ENCODE measurements around the gene TMEM88. TPM values are rescaled to one million over a fixed set of nuclear protein-coding genes. Genes with fewer than 3 reads are reported as not detected.

Gene TMEM88
- total RNA-seq, 1 donor from 2014 or later, result 3.4 TPM

DNA sequence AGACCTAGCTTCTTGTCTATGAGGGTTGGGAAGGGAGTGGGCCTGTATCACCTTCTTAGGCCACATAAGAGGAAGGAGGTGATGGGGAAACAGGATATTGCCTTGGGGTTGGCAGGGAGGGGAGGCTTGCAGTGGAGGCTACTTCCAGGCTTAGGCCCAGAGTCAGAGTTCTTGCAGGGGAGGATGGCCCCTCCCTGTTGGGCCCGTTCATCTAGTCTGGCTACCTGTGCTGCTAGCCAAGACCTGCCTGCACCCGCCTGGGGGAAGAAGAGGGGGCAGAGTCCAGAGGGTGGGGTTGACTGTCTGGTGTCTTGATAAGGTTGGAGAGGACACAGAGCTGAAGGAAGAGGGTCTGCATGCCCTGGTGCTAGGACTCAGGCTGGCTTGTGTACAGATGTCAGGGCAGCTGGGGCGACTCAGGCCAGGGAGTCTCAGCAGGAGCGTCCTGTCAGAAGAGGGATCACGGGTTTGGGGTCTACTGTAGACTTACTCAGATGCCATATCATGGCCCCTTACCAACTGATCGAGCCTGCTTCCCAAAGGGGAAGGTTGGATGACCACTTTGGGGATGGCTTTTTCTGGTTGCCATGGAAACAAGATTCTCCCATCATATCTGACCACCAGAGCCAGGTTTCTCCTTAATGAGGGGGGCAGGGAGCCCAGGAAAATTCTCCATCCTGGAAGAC, 15.5 kb upstream of the TMEM88 start:
- H3K27me3 Mint-ChIP-seq (ENCODE audit: unreplicated experiment), result no peaks in the 10 kb centered on the region
- no peak for DNase-seq (ENCODE audit: extremely low spot score, unreplicated experiment)
- H3K36me3 Mint-ChIP-seq (ENCODE audit: unreplicated experiment), result peaks cover 6% of the 10 kb centered on the region
- peak overlapping the region; percentile 75 for H3K4me3 Mint-ChIP-seq (ENCODE audit: unreplicated experiment)
- peaks cover 66% of the 10 kb centered on the region for H3K4me1 Mint-ChIP-seq (ENCODE audit: unreplicated experiment)
- H3K9me3 Mint-ChIP-seq (ENCODE audit: unreplicated experiment), result no peaks in the 10 kb centered on the region
- H3K27ac Mint-ChIP-seq (ENCODE audit: unreplicated experiment), result peak overlapping the region; percentile 99
- no peak for TF ChIP-seq CTCF (IDR thresholded peaks at IDR 0.05)

DNA sequence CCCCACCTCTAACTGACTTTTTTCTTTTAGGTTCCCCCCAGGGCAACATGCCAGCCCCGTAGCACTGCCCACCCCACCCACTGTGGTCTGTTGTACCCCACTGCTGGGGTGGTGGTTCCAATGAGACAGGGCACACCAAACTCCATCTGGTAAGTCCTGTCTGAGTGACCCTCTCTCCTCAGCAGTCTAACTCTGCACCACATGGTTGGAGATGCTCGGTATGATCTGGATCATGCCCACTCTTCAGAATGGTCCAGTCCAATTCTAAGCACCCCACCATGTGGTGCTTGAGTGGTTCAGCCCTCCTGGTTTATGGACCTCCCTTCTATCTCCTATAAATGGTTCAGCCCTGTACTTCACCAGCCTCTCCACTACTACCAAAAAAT, 15.0 kb upstream of the TMEM88 start:
- DNase-seq (ENCODE audit: extremely low spot score, unreplicated experiment), result no peak
- no peak for TF ChIP-seq CTCF (IDR thresholded peaks at IDR 0.05)
- Mint-ChIP-seq H3K27me3 (ENCODE audit: unreplicated experiment) (no peaks in the 10 kb centered on the region), H3K27ac (ENCODE audit: unreplicated experiment) (peak overlapping the region; percentile 99), H3K9me3 (ENCODE audit: unreplicated experiment) (no peaks in the 10 kb centered on the region), H3K36me3 (ENCODE audit: unreplicated experiment) (peaks cover 6% of the 10 kb centered on the region), H3K4me3 (ENCODE audit: unreplicated experiment) (peak overlapping the region; percentile 6), H3K4me1 (ENCODE audit: unreplicated experiment) (peaks cover 67% of the 10 kb centered on the region)

GRCh38 chr17:7840441-7840840, 14.4 kb upstream of the TMEM88 start:
- Mint-ChIP-seq H3K4me3 (ENCODE audit: unreplicated experiment) (peak overlapping the region; percentile 94), H3K36me3 (ENCODE audit: unreplicated experiment) (peaks cover 6% of the 10 kb centered on the region), H3K27ac (ENCODE audit: unreplicated experiment) (peak overlapping the region; percentile 99), H3K4me1 (ENCODE audit: unreplicated experiment) (peaks cover 67% of the 10 kb centered on the region), H3K9me3 (ENCODE audit: unreplicated experiment) (no peaks in the 10 kb centered on the region), H3K27me3 (ENCODE audit: unreplicated experiment) (no peaks in the 10 kb centered on the region)
- no peak for DNase-seq (ENCODE audit: extremely low spot score, unreplicated experiment)
- TF ChIP-seq CTCF (IDR thresholded peaks at IDR 0.05), result no peak

- H3K27me3 Mint-ChIP-seq (ENCODE audit: unreplicated experiment), result no peaks in the 10 kb centered on the region
- TF ChIP-seq CTCF (IDR thresholded peaks at IDR 0.05), result no peak
- H3K27ac Mint-ChIP-seq (ENCODE audit: unreplicated experiment), result peak overlapping the region; percentile 99
- peaks cover 70% of the 10 kb centered on the region for H3K4me1 Mint-ChIP-seq (ENCODE audit: unreplicated experiment)
- peaks cover 6% of the 10 kb centered on the region for H3K36me3 Mint-ChIP-seq (ENCODE audit: unreplicated experiment)
- H3K9me3 Mint-ChIP-seq (ENCODE audit: unreplicated experiment), result no peaks in the 10 kb centered on the region
- DNase-seq (ENCODE audit: extremely low spot score, unreplicated experiment), result no peak
- H3K4me3 Mint-ChIP-seq (ENCODE audit: unreplicated experiment), result peak overlapping the region; percentile 94
Measured at GRCh38 chr17:7840875-7841274, 14.0 kb upstream of the TMEM88 start.

DNA sequence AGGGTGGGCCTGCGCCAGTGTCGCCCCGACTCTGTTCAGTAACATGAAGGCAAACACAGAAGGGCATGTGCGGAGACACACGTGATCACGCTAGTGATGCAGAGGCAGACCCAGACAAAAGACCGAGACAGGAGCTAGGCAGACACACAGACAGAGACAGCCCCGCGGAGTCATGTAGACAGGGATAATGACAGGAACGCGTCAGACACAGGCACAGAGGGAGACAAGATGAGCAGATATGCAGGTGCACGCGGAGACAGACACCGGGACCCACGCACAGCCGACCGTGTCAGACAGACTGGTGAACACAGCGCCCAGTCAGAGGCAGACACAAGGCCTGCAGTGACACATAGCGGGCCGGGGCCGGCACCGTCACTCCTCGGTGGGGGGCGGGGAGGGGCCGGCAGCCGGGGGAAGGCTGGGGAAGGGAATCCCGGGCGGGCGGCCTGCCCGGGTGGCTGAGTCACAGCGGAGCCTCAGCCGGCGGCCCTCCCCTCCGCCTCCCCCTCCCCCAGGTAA, 13.4 kb upstream of the TMEM88 start:
- Mint-ChIP-seq H3K4me3 (ENCODE audit: unreplicated experiment) (peak overlapping the region; percentile 94), H3K27ac (ENCODE audit: unreplicated experiment) (peak overlapping the region; percentile 99), H3K27me3 (ENCODE audit: unreplicated experiment) (no peaks in the 10 kb centered on the region), H3K36me3 (ENCODE audit: unreplicated experiment) (peaks cover 7% of the 10 kb centered on the region), H3K4me1 (ENCODE audit: unreplicated experiment) (peaks cover 70% of the 10 kb centered on the region), H3K9me3 (ENCODE audit: unreplicated experiment) (no peaks in the 10 kb centered on the region)
- DNase-seq (ENCODE audit: extremely low spot score, unreplicated experiment), result peak; percentile 94
- peak; percentile 35 for TF ChIP-seq CTCF (IDR thresholded peaks at IDR 0.05)
